ENCODE results near the gene MYLK3.

The MYLK3 gene

DNA sequence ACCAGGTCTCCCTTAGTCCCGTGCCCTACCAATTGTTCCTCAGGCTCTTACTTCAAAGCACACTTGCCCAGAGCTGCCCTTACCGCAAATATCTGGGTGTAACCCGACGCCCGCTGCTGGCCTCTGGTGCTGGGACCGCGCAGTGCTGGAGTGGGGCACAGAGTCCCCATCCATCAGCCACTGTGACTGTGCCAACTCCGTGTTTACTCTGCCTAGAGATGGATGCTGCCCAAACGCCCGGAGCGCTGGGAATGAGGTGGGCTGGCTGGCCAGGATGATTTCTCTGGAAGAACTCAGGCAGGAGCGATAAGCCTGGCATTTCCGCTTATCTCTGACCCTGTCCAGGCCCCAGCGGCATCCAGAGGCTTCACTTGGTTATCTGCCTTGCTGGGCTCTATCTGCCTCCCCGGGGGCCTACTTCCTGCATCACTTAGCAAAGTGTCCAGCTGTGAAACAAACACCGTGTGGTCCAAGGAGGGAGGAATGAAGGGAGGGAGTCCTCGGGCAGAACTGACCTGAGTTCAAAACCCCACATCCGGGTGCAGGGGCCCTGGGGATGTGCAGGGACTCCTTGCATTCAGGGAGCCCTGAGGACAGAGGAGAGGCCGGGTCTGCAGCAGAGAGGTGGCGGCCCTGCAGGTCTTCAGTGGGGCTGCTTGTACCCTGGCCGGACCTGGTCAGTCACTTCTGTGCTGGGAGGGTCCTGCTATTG is 9.4 kb upstream of the MYLK3 start:
- no peak for DNase-seq (ENCODE audit: low read depth, low spot score)

DNA sequence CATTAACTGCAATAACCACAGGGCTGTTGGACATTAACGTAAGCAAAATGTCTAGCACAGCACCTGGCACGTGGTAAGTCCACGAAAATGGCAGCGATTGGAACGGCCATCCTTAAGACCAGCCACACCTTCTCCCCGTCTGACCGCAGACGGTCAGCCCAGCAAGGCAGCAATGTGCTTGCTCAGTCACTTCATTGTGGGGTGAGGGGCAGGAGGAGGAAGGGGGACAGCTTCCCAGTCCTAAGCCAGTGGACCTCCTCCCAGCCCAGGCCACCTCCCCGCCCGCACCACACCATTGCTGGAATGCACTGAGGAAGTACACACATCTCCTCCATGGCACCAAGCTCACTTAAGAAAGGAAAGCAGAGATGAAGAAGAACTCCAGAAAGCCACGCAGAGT is 8.6 kb upstream of the MYLK3 start:
- no peak for DNase-seq (ENCODE audit: low read depth, low spot score)

DNA sequence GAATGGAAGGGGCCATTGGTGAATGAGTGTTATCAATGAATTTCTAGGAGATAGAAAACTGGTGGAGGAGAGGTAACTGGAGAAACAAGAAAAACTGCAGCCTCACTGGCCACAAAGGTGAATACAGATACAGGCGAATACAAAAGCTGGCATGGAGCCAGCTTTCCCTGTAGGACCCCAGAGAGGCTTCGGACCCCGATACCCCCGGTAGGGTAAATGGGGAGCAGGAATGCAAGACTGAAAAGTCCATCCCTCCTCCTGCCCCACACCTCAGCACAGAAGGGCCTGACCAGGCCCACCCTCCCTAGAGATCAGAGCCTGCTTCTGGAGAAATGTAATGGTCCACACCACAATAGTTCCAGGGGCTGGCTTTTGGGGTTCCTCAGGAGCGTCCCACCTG is 4.9 kb upstream of the MYLK3 start:
- DNase-seq (ENCODE audit: low read depth, low spot score) = no peak

GRCh38 chr16:46751381-46751780 is 3.2 kb upstream of the MYLK3 start:
- no peak for DNase-seq (ENCODE audit: low read depth, low spot score)

- no peak for DNase-seq (ENCODE audit: low read depth, low spot score)
Observed at GRCh38 chr16:46748775-46749705, 896 bp upstream of the MYLK3 start.

GRCh38 chr16:46746821-46747776 is 1.0 kb downstream of the MYLK3 start:
- DNase-seq (ENCODE audit: low read depth, low spot score) = no peak

- DNase-seq (ENCODE audit: low read depth, low spot score) = no peak
Observed at GRCh38 chr16:46745617-46746016, 2.5 kb downstream of the MYLK3 start.

- no peak for DNase-seq (ENCODE audit: low read depth, low spot score)
Observed at GRCh38 chr16:46743232-46743719, 4.9 kb downstream of the MYLK3 start.

DNA sequence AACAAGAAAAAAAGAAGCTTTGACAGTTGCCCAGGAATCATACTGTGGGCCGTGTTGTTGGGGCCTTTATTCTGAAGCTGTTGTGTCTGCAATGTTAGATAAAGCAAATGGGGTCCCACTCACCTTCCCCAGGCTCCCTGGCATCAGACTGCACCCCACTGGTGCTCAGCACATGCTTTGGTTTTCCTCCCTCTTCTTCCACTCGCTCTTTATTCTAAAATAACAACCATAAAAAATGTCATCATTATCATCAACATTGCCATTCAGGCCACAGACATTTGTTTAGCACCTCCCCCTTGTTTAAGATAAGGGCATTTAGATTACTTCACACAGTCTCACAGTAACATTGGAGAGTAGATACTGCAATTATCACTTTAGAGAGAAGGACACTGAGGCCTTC is 8.2 kb downstream of the MYLK3 start:
- no peak for DNase-seq (ENCODE audit: low read depth, low spot score)

GRCh38 chr16:46737621-46738214 is 10.4 kb downstream of the MYLK3 start:
- no peak for DNase-seq (ENCODE audit: low read depth, low spot score)

- no peak for DNase-seq (ENCODE audit: low read depth, low spot score)
Observed at GRCh38 chr16:46736695-46737094, 11.4 kb downstream of the MYLK3 start.

GRCh38 chr16:46733319-46733830 is 14.8 kb downstream of the MYLK3 start:
- no peak for DNase-seq (ENCODE audit: low read depth, low spot score)

DNA sequence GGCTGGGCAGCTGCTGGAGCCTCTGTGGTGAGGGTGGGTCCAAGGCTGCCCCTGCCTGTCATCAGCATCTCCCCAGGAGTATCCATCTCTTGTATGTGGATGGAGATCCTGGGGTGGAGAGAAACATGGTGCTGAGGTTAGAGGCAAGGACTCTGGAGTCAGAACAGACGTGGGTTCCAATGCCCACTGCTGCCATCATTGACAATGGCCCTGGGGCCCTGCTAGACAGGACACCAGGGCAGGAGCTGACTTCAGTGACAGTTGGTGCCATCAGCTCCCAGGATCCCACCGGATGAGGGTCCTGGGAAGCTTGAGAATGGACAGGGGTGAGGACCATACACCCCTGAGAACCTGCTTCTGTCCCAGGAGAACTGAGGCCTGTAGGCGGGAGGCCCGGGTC is 15.6 kb downstream of the MYLK3 start:
- no peak for DNase-seq (ENCODE audit: low read depth, low spot score)

DNA sequence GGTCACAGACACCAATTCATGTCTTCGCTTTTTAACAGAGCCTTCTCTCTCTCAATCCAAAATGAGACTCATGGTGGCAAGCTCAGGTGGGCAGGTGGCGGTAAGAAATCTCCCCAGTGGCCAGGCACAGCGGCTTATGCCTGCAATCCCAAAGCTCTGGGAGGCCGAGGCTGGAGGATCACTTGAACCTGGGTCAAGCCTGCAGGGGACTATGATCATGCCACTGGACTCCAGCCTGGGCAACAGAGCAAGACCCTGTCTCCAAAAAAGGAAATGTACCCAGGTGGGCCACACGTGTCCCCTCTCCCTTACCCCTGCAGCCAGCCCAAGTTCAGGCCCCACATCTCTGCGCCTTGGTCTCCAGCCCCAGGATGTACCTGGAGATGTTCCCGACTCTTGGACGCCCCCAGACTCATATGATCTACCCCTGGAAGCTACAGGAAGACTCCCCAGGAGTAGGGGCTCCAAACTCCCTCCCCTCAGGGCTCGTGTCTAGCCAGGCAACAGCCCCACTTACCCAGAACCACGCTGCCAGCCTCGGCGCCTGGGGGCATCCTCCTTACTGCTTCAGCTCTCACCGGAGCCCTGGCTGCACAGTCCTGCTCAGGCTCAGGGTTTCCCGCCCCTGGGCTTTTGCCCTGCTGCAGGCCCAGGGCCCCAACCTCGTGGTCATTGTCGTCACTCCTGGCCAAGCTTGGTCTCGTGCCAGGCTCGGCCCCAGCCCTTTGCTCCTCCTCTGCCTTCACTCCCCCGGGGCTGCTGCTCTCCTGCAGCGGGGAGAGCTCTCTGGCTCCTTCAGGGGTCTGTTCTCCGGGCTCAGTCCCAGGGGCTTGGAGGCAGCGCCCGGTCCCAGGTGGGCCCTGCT is 16.2 kb downstream of the MYLK3 start:
- no peak for DNase-seq (ENCODE audit: low read depth, low spot score)

GRCh38 chr16:46730801-46731690 is 17.1 kb downstream of the MYLK3 start:
- DNase-seq (ENCODE audit: low read depth, low spot score) = no peak

- DNase-seq (ENCODE audit: low read depth, low spot score) = no peak
Observed at GRCh38 chr16:46730126-46730525, 18.0 kb downstream of the MYLK3 start.

GRCh38 chr16:46729326-46729995 is 18.7 kb downstream of the MYLK3 start:
- no peak for DNase-seq (ENCODE audit: low read depth, low spot score)

GRCh38 chr16:46728806-46729205 is 19.3 kb downstream of the MYLK3 start:
- DNase-seq (ENCODE audit: low read depth, low spot score) = no peak

All from smooth muscle cell of the brain vasculature (primary cell).